Suprapubic skin (tissue), 2 donors: ENCODE data around the gene FAM219A.

ENCODE experiments used
- EP300 ChIP-seq: sonication (generic); formaldehyde crosslinking; IDR thresholded peaks from one replicate; pipeline ENCODE4 v1.6.1; 2017; ENCODE audit warnings: antibody characterized with exemption
- POLR2A ChIP-seq, 2 donors: fragments of 450-650 bp; IDR thresholded peaks; one replicate each; pipeline ENCODE4 v1.6.1; 2017; ENCODE audit warnings: antibody characterized with exemption in 2 of 2, mild to moderate bottlenecking in 2 of 2, moderate library complexity in 2 of 2

GRCh38 chr9:34398875-34399274, 59.5 kb downstream of the FAM219A start:
- TF ChIP-seq EP300 (no peak), POLR2A (IDR thresholded peaks at IDR 0.05) (no peak)
